Esophagus muscularis mucosa (tissue), 4 donors: ENCODE measurements around the gene NYAP2.

Experiments
- CTCF ChIP-seq, 3 experiments: fragments of 200-600 bp in 2 of 3; fragments of 450-650 bp in 1 of 3; sonication (generic) in 2 of 3; IDR thresholded peaks; one replicate each; pipeline ENCODE4 v1.5.1; 2017 to 2019; ENCODE audit warnings: antibody characterized with exemption in 3 of 3, mild to moderate bottlenecking in 2 of 3, moderate library complexity in 1 of 3
- EP300 ChIP-seq: sonication (generic); formaldehyde crosslinking; IDR thresholded peaks from one replicate; pipeline ENCODE4 v1.6.1; 2017; ENCODE audit warnings: antibody characterized with exemption
- POLR2A ChIP-seq: fragments of 450-650 bp; IDR thresholded peaks from one replicate; pipeline ENCODE4 v1.6.1; 2017; ENCODE audit warnings: antibody characterized with exemption, moderate library complexity, mild to moderate bottlenecking, low read depth
- POLR2AphosphoS5 ChIP-seq, 2 donors: sonication (generic); formaldehyde crosslinking; IDR thresholded peaks; one replicate each; pipeline ENCODE4 v1.6.1; 2017; ENCODE audit warnings: antibody characterized with exemption in 2 of 2

- TF ChIP-seq POLR2AphosphoS5 (IDR thresholded peaks at IDR 0.05) = no peak
- no peak for TF ChIP-seq CTCF (IDR thresholded peaks at IDR 0.05)
- TF ChIP-seq POLR2A = no peak
- no peak for TF ChIP-seq EP300
These were observed 101.5 kb downstream of the NYAP2 start for GRCh38 chr2:225501022-225501421.
